IPS-NIHi11 (cell line): Measurements from ENCODE around the gene F2RL3.

Experiments
- DNase-seq: peaks from one replicate; pipeline ENCODE4 v3.0.0; 2012; ENCODE audit warnings: mixed read lengths, low spot score

The F2RL3 gene

GRCh38 chr19:16895467-16896145 is 6.8 kb downstream of the F2RL3 start:
- DNase-seq: peak; percentile 49

DNA sequence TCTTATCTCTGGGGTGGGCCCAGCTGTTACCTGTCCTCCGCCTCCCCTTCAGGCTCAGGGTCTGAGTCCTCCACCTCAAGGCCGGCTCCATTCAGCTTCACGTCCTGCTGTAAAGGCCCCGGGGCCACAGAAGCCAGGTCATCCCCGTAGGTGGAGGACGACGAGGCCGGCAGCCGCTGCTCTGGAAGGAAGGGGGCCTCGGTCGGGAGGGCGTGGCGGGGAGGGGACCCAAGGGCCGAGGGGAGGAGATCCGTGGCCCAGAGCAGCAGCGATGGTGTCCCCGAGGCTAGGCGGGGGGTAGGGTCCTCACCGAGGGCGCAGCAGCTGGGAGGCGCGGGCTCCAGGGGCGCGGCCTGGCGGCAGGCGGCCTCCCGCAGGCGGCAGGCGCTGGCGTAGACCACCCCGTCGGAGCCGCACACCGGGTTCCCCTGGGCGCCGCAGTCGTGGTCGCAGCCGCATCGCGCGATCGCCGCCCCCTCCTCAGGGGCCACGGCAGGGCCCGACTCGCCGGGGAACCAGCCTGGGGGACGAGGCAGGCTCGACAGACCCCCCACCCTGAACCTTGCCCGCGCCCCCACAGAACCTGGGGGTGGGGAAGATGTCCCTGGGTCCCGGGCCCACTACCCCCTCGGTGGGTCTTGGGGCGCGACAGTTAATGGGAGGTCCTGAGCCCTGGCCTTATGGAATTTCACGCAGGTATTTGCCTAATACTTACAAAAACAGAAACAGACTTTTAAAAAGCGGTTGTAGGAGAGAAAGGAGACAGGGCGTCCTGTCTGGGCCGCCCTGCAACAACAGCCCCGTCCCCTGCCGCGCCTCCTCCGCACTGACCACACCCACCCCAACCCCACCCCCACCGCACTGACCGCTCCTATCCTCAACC is 7.6 kb downstream of the F2RL3 start:
- DNase-seq: peak; percentile 43

DNA sequence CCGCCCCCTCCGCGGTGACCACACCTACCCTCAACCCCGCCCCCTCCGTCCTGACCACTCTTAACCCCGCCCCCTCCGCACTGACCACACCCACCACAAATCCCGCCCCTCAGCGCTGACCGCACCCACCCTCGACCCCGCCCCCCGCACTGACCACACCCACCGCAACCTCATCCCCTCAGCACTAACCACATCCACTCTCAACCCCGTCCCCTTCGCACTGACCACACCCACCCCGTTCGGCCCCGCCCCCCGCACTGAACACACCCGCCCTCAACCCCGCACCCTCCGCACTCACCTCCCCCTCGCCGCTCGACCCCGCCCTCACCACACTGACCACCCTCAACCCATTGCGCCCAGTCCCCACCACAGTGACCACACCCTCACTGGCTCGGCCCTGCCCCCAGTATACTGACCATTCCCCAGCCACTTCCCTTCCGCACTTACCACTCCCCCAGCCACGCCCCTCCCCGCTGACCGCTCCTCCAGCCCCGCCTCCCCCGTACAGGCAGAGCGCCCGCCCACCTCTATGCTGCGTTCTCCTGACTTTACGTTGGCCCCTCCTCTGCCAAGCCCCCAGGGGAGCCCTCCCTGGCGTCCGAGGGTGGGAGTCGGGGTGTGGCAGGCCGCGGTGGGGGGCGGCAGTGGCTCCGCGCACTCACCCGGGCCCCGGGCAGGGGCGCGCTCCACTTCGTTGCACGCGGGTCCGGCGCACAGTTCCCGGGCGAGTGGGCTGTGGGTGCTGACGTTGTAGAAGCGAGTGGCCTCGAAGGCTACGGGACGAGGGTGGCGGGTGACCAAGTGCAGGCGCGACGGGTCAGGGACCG is 8.4 kb downstream of the F2RL3 start:
- peak; percentile 98 for DNase-seq

DNA sequence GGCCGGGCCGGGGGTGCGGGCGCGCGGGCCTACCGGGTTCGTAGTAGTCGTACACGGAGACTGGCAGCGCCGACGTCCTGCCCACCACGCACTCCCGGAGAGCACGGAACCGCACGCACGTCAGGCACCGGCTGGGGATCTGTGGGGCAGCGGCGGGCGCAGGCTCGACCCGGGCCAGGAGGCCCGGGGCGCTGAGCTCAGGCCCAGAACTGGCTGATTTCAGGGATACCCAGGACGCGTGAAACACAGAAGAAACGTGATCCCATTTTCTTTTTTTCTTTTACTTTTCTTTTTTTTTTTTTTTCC is 9.0 kb downstream of the F2RL3 start:
- no peak for DNase-seq

- DNase-seq: no peak
Measured at GRCh38 chr19:16898361-16899015, 9.7 kb downstream of the F2RL3 start.

DNA sequence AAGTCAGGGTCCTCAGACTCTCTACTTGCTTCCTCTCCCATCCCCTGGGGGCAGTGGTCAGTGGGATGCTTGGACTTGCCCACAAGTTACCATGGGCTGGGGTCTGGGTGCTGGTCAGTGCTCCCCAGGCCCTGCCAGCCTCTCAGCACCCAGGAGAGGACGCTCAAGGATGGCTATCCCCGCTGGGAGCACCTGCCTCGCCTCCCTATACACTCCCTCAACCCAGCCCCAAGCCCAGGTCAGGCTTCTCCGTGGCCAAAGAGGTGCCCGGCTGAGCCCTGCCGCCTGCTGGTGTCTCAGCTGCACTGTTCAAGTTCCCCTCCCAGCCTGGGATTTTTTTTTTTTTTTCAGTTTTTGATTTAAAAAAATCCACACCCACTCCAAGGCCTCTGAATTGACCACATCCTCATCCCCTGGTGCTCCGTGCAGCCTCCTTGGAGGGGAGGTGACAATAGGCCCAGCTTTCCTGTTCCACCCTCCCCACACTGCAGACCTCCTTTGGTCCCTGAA is 10.8 kb downstream of the F2RL3 start:
- peak; percentile 75 for DNase-seq

- no peak for DNase-seq
Measured at GRCh38 chr19:16901491-16902175, 12.8 kb downstream of the F2RL3 start.

- DNase-seq: no peak
Measured at GRCh38 chr19:16902545-16902944, 13.7 kb downstream of the F2RL3 start.

DNA sequence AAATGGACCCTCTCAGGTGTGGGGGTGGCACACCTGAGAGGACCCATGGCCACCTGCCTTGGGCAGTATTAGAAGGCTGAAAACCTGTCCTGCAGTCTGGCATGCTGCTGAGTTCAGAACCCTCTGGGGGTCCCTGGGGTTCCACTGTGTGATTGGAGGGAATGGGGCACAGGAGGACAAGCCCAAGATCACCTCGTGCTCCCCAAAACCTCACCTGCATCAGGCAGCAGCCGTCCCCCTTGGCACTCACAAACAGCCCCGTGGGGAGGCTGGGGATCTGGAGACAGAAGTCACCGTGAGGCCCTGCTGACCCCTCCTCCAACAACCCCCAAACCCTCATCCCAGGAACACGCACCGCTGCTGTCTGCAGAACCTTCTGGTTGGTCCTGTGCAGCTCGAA is 14.5 kb downstream of the F2RL3 start:
- no peak for DNase-seq

- no peak for DNase-seq
Measured at GRCh38 chr19:16904599-16904998, 15.8 kb downstream of the F2RL3 start.

DNA sequence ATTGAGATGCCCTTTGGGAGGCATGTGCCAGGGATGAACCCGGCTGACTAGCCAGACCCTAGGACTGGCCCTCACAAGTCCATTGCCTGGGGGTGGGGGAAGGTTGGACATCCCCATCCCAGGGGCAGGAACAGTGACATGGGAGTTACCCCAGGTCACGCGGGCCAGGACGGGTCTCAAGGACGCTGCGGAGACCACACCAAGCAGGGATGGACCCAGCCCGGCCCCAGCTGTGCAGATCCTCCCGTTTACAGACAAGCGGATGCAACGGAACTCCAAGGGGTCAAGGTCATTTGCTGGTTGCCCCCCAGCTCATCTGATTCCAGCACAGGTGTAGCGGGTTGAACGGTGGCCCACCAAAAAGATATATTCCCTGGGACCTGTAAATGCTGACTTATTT is 20.0 kb downstream of the F2RL3 start:
- DNase-seq: no peak

DNA sequence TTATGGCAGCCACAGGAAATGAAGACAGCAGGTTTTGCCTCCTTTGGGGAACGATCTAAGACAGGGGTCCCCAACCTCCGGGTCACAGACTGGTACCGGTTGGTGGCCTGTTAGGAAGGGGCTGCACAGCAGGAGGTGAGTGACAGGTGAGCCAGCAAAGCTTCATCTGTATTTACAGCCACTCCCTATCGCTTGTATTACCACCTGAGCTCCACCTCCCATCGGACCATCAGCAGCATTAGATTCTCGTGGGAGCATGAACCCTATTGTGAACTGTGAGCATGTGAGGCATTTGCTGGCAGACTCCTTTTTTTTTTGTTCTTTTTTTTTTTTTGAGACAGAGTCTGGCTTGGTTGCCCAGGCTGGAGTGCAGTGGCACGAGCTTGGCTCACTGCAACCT is 22.2 kb downstream of the F2RL3 start:
- DNase-seq: no peak

DNA sequence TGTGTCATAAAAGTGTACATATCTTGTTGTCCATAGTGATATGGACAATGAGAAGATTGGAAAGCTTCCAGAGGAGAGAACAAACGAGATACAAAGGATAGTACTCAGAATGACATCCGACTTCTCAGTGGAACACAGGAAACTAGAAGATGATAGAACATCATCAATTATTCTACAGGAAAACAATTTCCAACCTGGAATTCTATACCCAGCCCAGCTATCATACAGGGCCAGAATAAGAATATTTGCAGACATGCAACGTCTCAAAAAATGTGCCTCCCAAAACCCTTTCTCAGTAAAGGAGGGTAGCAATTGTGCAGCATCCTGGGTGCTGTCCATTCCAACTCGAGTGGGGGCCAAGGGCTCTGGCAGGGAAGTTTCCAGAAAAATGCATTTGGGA is 24.0 kb downstream of the F2RL3 start:
- DNase-seq: no peak

GRCh38 chr19:16914421-16914820 is 25.6 kb downstream of the F2RL3 start:
- DNase-seq: no peak

DNA sequence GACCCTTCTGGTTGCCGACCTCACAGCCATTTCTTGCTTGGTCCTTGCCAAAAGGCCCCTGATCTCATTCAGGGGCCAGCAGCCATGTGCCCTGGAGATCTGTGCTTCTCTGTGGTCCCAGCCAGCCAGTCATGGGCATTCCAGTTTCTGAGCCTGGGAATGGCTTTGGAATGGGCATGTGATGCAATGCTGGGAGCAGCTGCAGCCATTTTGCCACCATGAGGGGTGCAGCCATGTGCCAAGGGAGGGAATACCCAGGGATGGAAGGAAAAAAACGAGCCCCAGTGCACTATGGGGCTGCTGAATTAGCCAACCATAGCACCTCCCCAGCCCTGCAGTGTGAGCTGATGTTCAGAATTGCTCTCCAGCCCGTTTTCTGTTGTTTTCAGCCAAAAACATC is 26.3 kb downstream of the F2RL3 start:
- DNase-seq: no peak

DNA sequence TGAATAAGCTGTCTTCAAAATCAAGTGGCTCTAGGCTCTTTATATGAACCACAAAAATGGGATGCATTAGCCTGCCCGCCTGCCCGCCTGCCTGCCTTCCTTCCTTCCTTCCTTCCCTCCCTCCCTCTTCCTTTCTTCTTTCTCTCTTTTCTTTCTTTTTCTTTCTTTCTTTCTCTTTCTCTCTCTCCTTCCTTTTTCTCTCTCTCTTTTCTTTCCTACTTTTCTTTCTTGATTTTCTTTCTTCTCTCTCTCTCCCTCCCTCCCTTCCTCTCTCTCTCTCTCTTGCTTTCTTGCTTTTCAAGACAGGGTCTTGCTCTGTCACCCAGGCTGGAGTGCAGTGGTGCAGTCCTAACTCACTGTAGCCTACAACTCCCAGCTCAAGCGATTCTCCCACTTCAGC is 26.9 kb downstream of the F2RL3 start:
- no peak for DNase-seq

DNA sequence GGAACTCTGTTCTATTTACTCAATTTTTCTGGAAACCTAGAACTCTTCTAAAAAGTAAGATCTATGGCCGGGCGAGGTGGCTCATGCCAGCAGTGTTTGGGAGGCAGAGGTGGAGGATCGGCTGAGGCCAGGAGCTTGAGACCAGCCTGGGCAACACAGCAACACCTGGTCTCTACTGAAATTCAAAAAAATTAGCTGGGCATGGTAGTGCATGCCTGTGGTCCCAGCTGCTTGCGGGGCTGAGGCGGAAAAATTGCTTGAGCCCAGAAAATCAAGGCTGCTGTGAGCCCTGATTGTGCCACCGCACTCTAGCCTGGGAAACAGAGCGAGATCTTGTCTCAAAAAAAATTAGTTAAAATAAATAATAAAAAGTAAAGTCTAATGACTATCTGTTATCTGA is 28.6 kb downstream of the F2RL3 start:
- DNase-seq: no peak

DNA sequence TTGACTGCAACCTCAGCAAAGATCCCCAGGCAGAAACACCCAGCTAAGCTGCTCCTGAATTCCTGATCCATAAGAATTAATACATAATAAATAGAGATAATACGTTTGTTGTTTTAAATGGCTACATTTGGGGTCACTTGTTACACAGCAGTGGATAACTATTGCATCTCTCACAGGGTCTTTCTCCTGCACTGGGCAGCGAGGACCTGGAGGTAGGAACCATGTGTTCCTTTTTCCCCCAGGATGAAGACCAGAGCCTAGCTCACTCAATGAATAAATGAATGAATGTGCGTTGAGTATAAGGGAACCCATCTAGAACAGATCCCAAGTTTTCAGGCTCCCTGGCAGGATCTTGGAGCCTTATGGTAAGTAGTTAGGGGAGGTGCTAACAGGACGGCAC is 30.7 kb downstream of the F2RL3 start:
- DNase-seq: no peak

DNA sequence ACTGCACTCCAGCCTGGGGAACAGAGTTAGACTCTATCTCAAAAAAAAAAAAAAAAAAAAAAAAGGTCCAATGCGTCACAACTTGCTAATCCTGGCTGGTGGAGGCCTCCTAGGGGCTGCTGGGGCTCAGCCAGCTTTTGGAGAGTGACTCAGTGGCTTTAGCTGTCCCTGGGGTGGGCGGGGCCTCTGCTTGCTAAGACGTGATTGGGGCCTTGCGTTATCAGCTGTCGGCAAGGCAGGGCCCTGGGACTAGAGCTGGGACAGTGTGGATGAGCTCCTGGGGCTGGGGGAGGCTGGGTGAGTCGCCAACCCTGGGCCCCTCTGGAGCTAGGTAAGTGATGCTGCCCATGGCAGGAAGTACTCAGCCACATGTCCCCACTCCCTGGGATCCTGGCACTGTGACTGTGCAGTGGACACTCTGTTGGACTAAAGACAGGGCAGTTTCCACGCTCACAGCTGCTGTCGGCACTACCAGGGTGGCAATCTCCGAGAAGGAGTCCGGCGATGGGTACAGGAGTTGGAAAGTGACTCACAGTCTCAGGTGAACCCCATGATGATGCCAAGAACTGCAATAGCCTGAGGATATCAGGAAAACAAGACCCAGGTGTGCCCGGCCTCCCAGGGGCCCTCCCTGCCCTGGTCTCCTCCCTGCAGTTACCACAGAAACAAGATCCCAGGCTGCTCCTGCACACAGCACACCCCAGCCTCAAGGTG is 32.2 kb downstream of the F2RL3 start:
- DNase-seq: peak; percentile 16

DNA sequence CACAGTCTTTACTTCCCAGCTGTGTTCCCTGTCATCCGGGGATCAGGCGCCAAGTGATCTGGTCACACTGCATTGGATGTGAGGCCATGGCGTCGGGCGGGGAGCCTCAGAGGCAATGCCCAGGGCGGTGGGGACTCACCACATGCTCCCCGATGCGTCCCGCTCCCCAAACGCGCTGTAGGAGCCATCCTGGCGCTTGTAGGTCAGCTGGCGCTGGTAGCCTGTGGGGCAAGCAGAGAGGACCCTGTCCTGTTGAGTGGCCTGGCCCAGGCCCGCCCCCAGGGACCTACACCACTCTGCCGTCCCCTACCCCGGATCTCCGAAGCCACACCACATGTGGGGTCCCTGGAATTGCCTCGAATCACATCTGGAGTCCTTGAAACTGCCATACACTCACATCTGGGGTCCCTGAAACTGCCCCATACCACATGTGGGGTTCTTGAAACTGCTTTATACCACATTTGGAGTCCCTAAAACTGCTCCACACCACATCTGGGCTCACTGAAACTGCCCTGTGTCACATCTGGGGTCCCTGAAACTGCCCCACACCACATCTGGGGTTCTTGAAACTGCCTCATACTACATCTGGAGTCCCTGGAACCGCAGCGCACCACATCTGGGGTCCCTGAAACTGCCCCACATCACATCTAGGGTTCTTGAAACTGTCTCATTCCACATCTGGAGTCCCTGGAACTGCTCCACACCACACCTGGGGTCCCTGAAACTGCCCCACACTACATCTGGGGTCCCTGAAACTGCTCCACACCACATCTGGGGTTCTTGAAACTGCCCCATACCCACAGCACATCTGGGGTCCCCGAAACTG is 33.2 kb downstream of the F2RL3 start:
- peak; percentile 17 for DNase-seq
